HEK293 (cell line): ENCODE data around the gene CCDC78.

ENCODE experiments used
- CTCF ChIA-PET: fragments of 350-600 bp; formaldehyde crosslinking; extraction: SDS; loops from one replicate; lab custom pipeline; 2021; ENCODE audit warnings: antibody characterized with exemption; lab: Yijun Ruan, JAX
- POLR2A ChIA-PET: fragments of 300-600 bp; formaldehyde crosslinking; extraction: SDS; loops from one replicate; lab custom pipeline; 2020; ENCODE audit warnings: antibody characterized with exemption, inconsistent platforms; lab: Yijun Ruan, JAX
- H3K27ac ChIP-seq: fragments of 200-500 bp; sonication (Bioruptor generic); 2 replicates; pipeline ENCODE4 v1.5.1; 2014; ENCODE audit warnings: low read depth, low read length, control low read depth, inconsistent platforms; ENCODE audit errors: extremely low read depth
- H3K36me3 ChIP-seq, 2 experiments: fragments of 200-500 bp in 1 of 2; sonication (Bioruptor generic) in 1 of 2; 1 replicate in 1 of 2; 2 replicates in 1 of 2; pipeline ENCODE4 v1.5.1; 2014 to 2017; ENCODE audit warnings: inconsistent platforms in 2 of 2, low read length in 2 of 2; ENCODE audit not compliant: control insufficient read depth in 2 of 2, insufficient read depth in 1 of 2
- H3K4me1 ChIP-seq: fragments of 200-500 bp; sonication (Bioruptor generic); 2 replicates; pipeline ENCODE4 v1.5.1; 2014; ENCODE audit warnings: mild to moderate bottlenecking, low read length, inconsistent platforms; ENCODE audit not compliant: control insufficient read depth, insufficient read depth
- H3K4me3 ChIP-seq: 2 replicates; pipeline ENCODE4 v1.5.1; 2011; ENCODE audit warnings: low read depth, mild to moderate bottlenecking, control low read depth, low read length, moderate library complexity
- H3K9me3 ChIP-seq: fragments of 200-500 bp; sonication (Bioruptor generic); 2 replicates; pipeline ENCODE4 v1.5.1; 2014; ENCODE audit warnings: low read depth, low read length, inconsistent platforms; ENCODE audit not compliant: control insufficient read depth, insufficient read depth
- HIC1 ChIP-seq: fragments of 450-650 bp; formaldehyde crosslinking; IDR thresholded peaks from 2 replicates; pipeline ENCODE4 v1.5.1; 2016; ENCODE audit warnings: missing biosample characterization, missing genetic modification characterization
- KLF16 ChIP-seq: fragments of 450-650 bp; formaldehyde crosslinking; IDR thresholded peaks from 2 replicates; pipeline ENCODE4 v1.5.1; 2017; ENCODE audit warnings: missing biosample characterization, missing genetic modification characterization
- ZBTB1 ChIP-seq: fragments of 450-650 bp; formaldehyde crosslinking; IDR thresholded peaks from 2 replicates; pipeline ENCODE4 v1.5.1; 2016; ENCODE audit warnings: missing biosample characterization, missing genetic modification characterization
- ZBTB17 ChIP-seq: fragments of 450-650 bp; formaldehyde crosslinking; IDR thresholded peaks from 2 replicates; pipeline ENCODE4 v1.5.1; 2016; ENCODE audit warnings: missing biosample characterization, missing genetic modification characterization
- ZBTB20 ChIP-seq: fragments of 450-650 bp; formaldehyde crosslinking; IDR thresholded peaks from 2 replicates; pipeline ENCODE4 v1.5.1; 2016; ENCODE audit warnings: missing biosample characterization, missing genetic modification characterization
- ZBTB44 ChIP-seq: fragments of 450-650 bp; IDR thresholded peaks from 2 replicates; pipeline ENCODE4 v1.5.1; 2018; ENCODE audit warnings: missing biosample characterization, mild to moderate bottlenecking, missing genetic modification characterization
- ZBTB8A ChIP-seq: fragments of 450-650 bp; formaldehyde crosslinking; IDR thresholded peaks from 2 replicates; pipeline ENCODE4 v1.5.1; 2016; ENCODE audit warnings: missing biosample characterization, missing genetic modification characterization
- ZIC2 ChIP-seq: fragments of 450-650 bp; formaldehyde crosslinking; IDR thresholded peaks from 2 replicates; pipeline ENCODE4 v1.5.1; 2016; ENCODE audit warnings: missing biosample characterization, missing genetic modification characterization
- ZNF121 ChIP-seq: fragments of 450-650 bp; formaldehyde crosslinking; IDR thresholded peaks from 2 replicates; pipeline ENCODE4 v1.5.1; 2016; ENCODE audit warnings: missing biosample characterization, missing genetic modification characterization
- ZNF175 ChIP-seq: fragments of 450-650 bp; formaldehyde crosslinking; IDR thresholded peaks from 2 replicates; pipeline ENCODE4 v1.5.1; 2016; ENCODE audit warnings: missing biosample characterization, missing genetic modification characterization
- ZNF221 ChIP-seq: fragments of 450-650 bp; formaldehyde crosslinking; IDR thresholded peaks from 2 replicates; pipeline ENCODE4 v1.5.1; 2017; ENCODE audit warnings: missing biosample characterization, missing genetic modification characterization, borderline replicate concordance
- ZNF266 ChIP-seq: fragments of 450-650 bp; formaldehyde crosslinking; IDR thresholded peaks from 2 replicates; pipeline ENCODE4 v1.5.1; 2016; ENCODE audit warnings: missing biosample characterization, missing genetic modification characterization, low read depth
- ZNF292 ChIP-seq: fragments of 450-650 bp; formaldehyde crosslinking; IDR thresholded peaks from 2 replicates; pipeline ENCODE4 v1.5.1; 2016; ENCODE audit warnings: low read depth, missing biosample characterization, missing genetic modification characterization, borderline replicate concordance
- ZNF335 ChIP-seq: fragments of 450-650 bp; formaldehyde crosslinking; conservative IDR thresholded peaks from 2 replicates; pipeline ENCODE4 v1.5.1; 2016; ENCODE audit warnings: missing biosample characterization, missing genetic modification characterization
- ZNF341 ChIP-seq: fragments of 450-650 bp; formaldehyde crosslinking; IDR thresholded peaks from 2 replicates; pipeline ENCODE4; 2016; ENCODE audit warnings: low read depth, missing biosample characterization, missing genetic modification characterization
- ZNF416 ChIP-seq: fragments of 450-650 bp; formaldehyde crosslinking; IDR thresholded peaks from 2 replicates; pipeline ENCODE4 v1.5.1; 2016; ENCODE audit warnings: missing biosample characterization, missing genetic modification characterization
- ZNF501 ChIP-seq: fragments of 450-650 bp; formaldehyde crosslinking; IDR thresholded peaks from 2 replicates; pipeline ENCODE4 v1.5.1; 2016; ENCODE audit warnings: missing biosample characterization, missing genetic modification characterization
- ZNF518A ChIP-seq: fragments of 450-650 bp; formaldehyde crosslinking; conservative IDR thresholded peaks from 2 replicates; pipeline ENCODE4 v1.5.1; 2016; ENCODE audit warnings: low read depth, missing biosample characterization, missing genetic modification characterization
- ZNF580 ChIP-seq: fragments of 450-650 bp; formaldehyde crosslinking; IDR thresholded peaks from 2 replicates; pipeline ENCODE4 v1.5.1; 2016; ENCODE audit warnings: missing biosample characterization, missing genetic modification characterization
- ZNF610 ChIP-seq: fragments of 450-650 bp; formaldehyde crosslinking; IDR thresholded peaks from 2 replicates; pipeline ENCODE4 v1.5.1; 2016; ENCODE audit warnings: missing biosample characterization, missing genetic modification characterization, borderline replicate concordance
- ZNF660 ChIP-seq: fragments of 450-650 bp; IDR thresholded peaks from 2 replicates; pipeline ENCODE4 v1.5.1; 2018; ENCODE audit warnings: missing biosample characterization, mild to moderate bottlenecking, missing genetic modification characterization
- ZNF677 ChIP-seq: fragments of 450-650 bp; IDR thresholded peaks from 2 replicates; pipeline ENCODE4 v1.5.0; 2018; ENCODE audit warnings: missing biosample characterization, mild to moderate bottlenecking, missing genetic modification characterization, moderate library complexity
- ZSCAN5A ChIP-seq: fragments of 450-650 bp; formaldehyde crosslinking; IDR thresholded peaks from 2 replicates; pipeline ENCODE4 v1.5.1; 2016; ENCODE audit warnings: missing biosample characterization, missing genetic modification characterization
- ZXDB ChIP-seq: fragments of 450-650 bp; formaldehyde crosslinking; IDR thresholded peaks from 2 replicates; pipeline ENCODE4 v1.5.1; 2016; ENCODE audit warnings: missing biosample characterization, missing genetic modification characterization

Gene CCDC78

GRCh38 chr16:720990-721764 is 5.1 kb downstream of the CCDC78 start, which contains the start of gene ANTKMT (continued):
- no peak for TF ChIP-seq ZSCAN5A (tag by site-specific recombination)
- TF ChIP-seq ZBTB1 (tag by site-specific recombination), result no peak
- TF ChIP-seq ZNF580, result no peak
- no peak for TF ChIP-seq ZNF266
- TF ChIP-seq ZNF175 (tag by site-specific recombination), result no peak
- TF ChIP-seq ZNF341, result no peak
- no peak for TF ChIP-seq ZNF221
- TF ChIP-seq ZXDB (tag by site-specific recombination), result no peak
- TF ChIP-seq ZNF677 (tag by site-specific recombination), result 0 out of 2 replicates have a peak, but pooled peaks have one; percentile 53
- TF ChIP-seq ZBTB44 (tag by site-specific recombination), result peak; percentile 86
- peak; percentile 88 for TF ChIP-seq ZNF660 (tag by site-specific recombination)
- no peak for TF ChIP-seq ZNF518A (tag by site-specific recombination)
- TF ChIP-seq ZNF610 (tag by site-specific recombination), result no peak
- TF ChIP-seq HIC1 (tag by site-specific recombination), result peak; percentile 69; the same call in 1 of the 2 replicates
- TF ChIP-seq, all 188 proteins: peak for 37

GRCh38 chr16:720447-720989 is 5.7 kb downstream of the CCDC78 start:
- Histone ChIP-seq H3K4me3 (peak overlapping the region; percentile 66), H3K9me3 (no peaks in the 10 kb centered on the region), H3K4me1 (peaks cover 7% of the 10 kb centered on the region), H3K27ac (peak overlapping the region; percentile 94), H3K36me3 (peaks cover 0 to 12% of the 10 kb centered on the region in 2 experiments; a peak in 1 of 3 replicates)
- ChIA-PET CTCF (interaction anchor here (0.6 to 5.7 kb wide), 10 partner anchors 10 to 376 kb away, joined by 3 to 34 read pairs (median 4); partner anchors contain the start of genes CHTF18, CIAO3, GNG13 and RPUSD1), POLR2A (interaction anchor here (0.5 to 2.8 kb wide), 24 partner anchors 8 to 1330 kb away, joined by 3 to 25 read pairs (median 6); partner anchors contain the start of genes CHTF18, CIAO3, GNG13 and JPT2)
- TF ChIP-seq KLF16 (tag by site-specific recombination), result peak; percentile 39; the same call in 1 of the 2 replicates
- TF ChIP-seq ZBTB8A (tag by site-specific recombination), result peak; percentile 69
- TF ChIP-seq ZBTB20, result peak; percentile 91
- TF ChIP-seq ZNF501 (tag by site-specific recombination), result 0 out of 2 replicates have a peak, but pooled peaks have one; percentile 20
- TF ChIP-seq ZNF121 (tag by site-specific recombination), result peak; percentile 59; the same call in 1 of the 2 replicates
- TF ChIP-seq ZNF335 (tag by site-specific recombination), result 0 out of 2 replicates have a peak, but pooled peaks have one; percentile 52
- peak; percentile 84 for TF ChIP-seq ZBTB17
- TF ChIP-seq ZIC2 (tag by site-specific recombination), result peak; percentile 92
- no peak for TF ChIP-seq ZNF292 (tag by site-specific recombination)
- TF ChIP-seq ZNF416 (tag by site-specific recombination), result no peak
